NCI-H187 treated with DMSO at 0.1 percent for 48 hours (cell line): ENCODE results near the gene SESN1.
A peak's percentile ranks its signal among the peaks of the same experiment; 100 is the strongest.
"Not testable (repeated sequence)": the region's sequence is repeated elsewhere in the genome, so short reads cannot be mapped to it uniquely, and the experiment has no call there.

Experiments used
- DNase-seq: peaks from one replicate; lab custom pipeline; 2025; lab: John Stamatoyannopoulos, UW

Gene SESN1

DNA sequence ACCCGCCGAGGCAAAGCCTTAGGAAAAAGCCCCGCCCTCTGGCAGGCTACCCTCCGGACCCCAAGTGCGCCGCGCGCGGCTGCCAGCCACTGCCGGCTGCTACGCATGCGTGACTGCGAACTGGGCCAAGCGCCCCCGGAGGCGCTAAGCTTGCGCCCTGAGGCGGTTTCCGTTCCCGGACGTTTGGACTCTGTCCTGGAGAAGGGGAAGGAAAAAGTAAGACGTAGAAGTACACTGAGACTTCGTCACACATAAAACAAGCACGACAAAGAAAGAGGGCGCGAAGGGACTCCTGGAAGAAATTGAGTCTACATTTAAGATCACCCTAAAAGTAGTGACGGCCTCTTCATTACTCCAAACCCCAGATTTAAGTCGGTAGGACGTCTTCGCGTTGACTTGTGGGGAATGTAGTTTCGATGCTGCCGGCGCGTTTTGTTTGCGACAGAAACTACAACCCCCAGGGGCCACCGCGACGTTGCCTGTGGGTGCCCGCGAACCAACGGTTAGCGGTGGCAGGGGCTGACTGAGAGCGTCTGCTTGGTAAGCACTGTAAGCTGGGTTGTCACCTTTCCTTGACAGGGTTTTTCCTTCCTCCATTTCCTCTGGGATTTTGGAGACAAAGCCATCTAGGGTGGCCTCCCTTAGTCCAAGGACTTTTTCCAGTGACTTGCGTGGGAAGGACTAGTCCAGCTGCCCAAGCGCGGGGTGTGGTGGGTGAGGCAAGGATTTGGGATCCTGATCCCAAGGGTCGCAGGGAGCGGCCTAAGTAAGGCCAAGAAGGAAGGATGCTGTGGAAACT is 589 bp upstream of the SESN1 start, which contains the start of gene CEP57L1:
TSS of gene CEP57L1 (plus strand) at position 472 of the 799 bp plus-strand sequence. CDS start 49,715 bp downstream, outside the sequence.
- peak; percentile 85 for DNase-seq

DNA sequence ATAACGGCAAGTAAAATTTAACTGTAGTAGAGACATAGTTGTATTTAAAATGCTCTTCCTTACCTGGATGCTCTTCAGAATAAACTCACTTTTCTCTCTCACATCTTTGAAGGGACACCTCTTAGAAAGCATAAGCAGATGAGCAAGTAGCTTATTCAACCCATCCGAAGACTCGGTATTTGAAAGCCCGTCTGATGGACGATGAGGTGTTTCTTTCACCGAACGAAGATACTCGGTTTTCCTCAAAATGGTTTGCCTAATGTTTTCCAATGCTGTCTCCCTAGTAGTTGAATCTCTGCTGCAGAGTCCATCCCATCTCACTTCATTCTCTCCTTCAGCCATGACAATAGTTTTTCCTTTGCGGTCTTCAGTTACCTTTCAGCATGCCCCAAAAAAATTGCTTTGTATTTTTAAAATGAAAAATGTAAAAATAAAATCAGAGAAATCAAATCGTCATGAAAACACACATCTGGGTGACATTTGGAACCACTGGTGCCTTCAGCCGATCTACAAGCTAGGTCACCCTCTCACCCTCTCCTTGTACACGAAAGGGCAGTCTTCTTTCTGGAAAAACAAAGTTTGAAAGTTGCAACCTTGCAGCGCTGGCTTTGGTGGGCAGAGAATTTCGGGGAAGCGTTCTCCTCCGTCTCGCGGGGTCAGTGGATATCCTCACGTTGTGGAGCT is 772 bp downstream of the SESN1 start:
- no peak for DNase-seq

DNA sequence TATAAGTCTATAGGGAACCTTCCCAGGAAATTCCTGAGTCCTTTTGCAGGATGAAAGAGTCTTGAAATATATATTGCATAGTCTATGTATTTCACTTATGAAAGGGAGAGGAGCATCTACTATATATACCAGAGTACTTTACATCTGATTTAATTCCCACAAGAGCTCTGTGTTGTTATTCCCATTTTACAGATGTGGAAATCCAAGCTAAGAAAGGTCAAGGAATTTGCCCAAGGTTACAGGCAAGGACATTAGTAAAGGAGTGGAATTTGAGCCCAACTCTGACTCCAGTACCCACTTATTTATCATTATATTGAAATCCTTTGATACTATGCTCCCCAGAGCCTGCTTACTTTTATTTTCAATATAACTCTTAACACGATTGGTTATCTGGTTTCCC is 2.6 kb downstream of the SESN1 start:
- DNase-seq = no peak

DNA sequence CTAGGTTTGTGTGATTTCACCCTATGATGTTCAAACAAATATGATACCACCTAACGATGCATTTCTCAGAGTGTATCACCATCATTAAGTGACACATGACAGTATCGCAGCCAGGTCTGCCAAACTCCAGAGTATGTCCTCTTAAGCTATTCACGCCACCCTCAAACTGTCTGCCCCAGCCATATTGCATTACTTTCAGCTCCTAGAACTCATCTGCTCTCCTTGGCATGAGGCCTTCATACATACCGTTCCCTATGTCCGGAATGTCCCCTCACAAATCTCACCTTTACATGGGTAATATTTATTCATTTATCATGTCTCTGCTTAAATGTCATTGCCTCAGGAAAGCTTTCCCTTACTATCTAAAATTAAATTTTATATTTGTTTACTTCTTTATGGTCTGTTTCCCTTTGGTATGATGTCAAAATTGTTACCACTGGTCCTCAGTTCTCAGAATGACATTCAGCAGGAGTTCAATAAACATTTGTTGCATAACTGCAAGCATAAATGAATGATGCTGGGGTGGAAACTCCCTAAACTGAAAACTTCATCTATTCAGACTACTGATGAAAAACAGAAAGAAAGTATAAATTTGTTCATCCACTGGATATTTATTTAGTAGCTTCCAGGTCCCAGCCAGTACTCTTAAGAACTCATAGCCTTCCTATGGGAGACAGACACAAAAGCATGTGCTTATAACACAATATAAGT is 3.2 kb downstream of the SESN1 start:
- DNase-seq = no peak

DNA sequence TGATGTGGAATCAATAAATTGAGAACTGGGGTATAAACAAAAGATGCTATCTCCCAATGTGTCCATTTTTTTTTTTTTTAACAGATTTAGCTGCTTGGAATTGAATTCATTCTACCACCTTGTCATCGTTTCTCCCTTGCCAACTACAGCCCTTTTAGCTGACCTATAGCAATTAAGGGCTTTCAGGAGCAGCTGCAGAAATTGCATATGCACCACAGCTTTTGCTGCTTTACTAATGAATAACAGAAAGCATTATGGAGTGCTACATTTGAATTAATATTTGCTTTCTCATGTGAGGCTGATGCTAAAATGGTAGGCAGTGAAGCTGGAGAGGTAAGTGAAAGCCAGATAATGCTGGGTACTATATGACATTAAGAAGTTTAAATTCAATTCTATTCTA is 5.7 kb downstream of the SESN1 start:
- DNase-seq = no peak

DNA sequence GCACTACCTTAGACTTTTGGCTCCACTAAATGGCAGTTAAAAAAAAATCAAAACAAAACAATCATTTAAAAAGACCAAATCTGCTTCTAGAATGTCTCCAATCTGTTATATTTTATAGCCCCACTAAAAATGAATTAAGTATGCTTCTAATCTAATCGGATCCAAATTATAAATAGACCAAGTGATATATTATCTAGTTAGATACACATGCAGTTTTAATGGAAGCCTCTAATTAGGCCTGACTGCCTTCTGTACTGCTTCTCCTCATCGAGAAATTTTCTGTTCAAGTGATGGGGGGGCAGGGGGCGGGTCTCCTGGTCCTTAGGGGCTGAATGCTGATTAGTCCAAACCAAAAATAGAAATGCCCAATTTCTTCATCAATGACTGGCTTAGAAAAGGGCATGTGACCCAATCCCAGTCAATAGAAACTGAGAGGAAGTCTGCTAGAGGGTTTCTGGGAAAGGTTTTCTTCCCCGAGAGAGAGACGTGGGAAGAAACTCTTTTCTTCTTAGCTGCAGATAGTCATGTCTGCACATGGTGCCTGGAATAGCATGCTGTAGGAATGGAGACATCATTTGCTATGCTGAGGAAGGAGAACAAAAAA is 6.9 kb downstream of the SESN1 start:
- DNase-seq = no peak

DNA sequence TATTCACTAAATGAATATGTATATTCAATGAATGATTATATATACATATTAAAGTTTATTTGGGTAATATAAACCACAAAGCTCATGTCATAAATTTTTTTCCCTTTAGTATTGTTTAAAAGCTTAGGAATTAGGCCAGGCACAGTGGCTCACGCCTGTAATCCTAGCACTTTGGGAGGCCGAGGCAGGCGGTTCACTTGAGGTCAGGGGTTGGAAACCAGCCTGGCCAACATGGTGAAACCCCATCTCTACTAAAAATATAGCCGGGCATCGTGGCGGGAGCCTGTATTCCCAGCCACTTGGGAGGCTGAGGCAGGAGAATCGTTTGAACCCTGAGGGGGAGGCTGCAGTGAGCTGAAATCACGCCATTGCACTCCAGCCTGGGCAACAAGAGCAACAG is 10.5 kb downstream of the SESN1 start:
- not testable (repeated sequence) for DNase-seq

DNA sequence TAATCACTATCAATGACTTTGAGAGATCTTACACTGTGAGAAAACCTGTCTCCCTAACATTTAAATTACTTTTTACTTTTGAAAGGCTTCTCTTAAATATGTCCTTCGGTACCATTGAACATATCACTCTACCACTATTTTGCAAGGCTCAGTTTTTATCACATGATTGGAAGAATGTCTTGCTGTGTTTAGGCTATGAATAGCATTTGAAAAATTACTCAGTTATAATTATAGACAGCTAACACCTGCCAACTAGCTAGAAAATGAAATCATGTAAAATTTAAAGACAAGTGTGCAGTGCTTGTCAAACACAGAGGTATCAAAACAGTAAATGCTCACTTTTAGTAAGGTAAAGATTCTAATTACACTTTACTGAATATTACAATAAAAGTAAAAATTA is 11.0 kb downstream of the SESN1 start:
- DNase-seq = no peak

DNA sequence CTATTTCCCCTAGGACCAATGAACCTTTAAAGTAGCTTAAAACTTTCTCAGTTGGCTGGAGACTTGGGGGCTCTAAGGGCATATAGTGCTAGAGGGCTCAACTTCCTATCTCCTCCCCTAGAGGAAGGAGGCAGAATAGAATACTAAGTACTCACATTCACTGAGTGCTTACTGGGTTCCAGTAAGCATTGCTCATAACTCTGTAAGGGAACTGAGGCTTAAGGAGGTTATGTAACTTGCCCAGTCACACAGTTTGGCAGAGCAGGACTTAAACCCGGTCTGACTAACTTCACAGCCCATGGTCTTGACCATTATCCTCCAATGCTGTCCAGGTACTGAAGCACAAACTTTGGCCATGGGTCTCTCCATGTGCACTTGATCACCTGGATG is 12.5 kb downstream of the SESN1 start:
- no peak for DNase-seq

DNA sequence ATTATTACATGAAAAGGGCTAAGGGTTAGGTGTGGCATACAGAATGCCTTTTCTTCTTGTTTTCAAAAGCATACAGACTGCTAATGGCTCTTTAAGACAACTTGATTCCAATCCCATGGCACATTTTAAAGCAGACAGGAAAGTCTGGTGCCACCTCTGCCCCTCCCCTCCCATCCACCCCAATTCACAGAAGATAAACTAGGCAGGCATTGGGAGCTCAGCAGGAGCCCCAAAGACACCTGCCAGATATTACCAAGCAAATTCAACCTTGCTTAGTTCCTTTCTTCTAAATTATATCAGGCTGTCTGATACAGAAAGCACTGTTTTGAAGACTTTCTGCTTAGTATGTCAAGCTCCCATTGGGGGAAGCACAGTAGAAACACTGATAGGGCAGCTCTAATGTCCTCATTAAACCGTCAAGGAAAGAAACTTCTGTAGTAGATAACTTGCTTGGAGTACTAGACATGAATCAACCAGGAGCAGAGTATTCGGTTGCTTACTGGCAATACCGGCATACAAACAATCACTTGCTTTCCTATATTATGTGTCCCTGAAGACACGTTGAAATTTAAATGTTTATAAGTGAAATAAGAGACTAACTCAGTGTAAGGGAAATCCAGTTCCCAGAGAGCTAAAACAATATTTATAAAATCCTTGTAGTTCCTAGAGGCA is 13.0 kb downstream of the SESN1 start:
- no peak for DNase-seq

DNA sequence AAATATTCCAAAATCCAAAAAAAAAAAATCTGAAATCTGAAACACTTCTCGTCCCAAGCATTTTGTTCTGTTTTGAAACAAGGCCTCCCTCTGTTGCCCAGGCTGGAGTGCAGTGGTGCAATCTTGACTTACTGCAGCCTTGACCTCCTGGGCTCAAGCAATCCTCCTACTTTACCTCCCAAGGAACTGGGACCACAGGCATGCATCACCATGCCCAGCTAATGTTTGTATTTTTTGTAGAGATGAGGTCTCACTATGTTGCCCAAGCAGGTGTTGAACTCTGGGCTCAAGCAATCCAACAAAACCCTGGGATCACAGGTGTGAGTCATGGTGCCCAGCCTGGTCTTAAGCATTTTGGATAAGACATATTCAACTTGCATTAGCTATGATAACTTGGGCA is 13.6 kb downstream of the SESN1 start:
- no peak for DNase-seq

DNA sequence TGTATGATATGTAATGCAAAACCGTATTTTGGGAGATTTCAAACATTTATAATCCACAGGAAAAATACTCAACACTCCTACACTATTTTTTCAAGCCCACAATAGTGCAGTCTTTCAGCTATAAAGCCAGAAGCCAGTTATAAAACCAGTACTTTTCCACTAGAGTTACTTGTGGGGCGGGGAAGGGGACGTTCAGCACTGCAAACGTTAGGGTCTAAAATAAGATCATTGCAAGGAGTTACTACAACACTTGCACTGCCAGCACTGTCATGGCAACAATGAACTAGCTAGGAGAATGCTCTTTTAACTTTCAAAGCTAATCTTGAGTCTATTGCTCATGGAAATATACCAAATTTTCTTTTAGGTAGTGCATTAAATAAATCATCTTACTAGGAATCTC is 14.7 kb downstream of the SESN1 start:
- no peak for DNase-seq

DNA sequence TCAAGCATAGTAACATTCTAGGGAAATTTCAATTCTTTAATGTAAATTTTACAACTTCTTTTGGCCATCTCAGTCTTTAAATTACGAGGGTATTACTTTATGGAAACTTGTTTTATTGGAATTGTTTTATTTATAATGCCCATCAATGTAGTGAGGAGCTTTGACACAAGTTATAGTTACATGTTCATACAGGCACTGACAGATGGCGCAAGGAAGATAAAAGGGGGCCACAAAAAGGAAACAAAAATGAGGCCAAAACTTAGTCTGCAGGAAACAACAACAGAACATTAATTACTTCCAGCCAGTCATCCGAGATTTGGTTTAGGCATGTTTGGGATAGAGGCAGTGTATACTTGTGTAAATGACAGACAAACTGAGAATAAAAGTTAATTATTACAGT is 18.3 kb downstream of the SESN1 start:
- no peak for DNase-seq

DNA sequence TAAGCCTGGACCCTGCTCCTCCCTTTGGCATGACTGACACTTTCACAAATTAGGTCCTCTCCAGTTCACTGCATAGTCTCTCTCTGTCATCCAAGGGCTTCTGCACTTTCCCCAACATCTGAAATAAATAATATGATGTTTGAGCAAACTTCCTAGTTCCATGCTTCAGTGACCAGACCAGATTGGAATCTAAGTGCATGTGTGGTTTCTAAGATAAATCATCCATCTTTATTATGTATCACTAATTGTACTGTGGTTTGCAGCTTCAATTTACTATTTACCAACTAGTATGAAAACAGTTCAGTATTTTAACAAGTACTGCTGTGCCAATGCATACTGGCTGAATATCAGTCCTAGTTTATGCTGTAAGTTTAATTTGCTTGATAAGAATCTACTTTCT is 18.7 kb downstream of the SESN1 start:
- DNase-seq = no peak

DNA sequence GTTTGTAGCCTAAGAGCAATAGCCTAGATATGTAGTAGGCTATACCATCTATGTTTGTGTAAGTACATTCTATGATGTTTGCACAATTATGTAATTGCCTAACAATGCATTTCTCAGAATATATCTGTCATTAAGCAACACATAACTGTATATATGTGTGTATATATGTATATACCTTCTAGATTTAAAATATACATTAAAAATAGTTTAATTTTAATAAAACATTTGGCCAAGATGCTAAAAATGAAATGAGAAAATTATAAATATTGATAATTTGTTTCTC is 20.6 kb downstream of the SESN1 start:
- no peak for DNase-seq

DNA sequence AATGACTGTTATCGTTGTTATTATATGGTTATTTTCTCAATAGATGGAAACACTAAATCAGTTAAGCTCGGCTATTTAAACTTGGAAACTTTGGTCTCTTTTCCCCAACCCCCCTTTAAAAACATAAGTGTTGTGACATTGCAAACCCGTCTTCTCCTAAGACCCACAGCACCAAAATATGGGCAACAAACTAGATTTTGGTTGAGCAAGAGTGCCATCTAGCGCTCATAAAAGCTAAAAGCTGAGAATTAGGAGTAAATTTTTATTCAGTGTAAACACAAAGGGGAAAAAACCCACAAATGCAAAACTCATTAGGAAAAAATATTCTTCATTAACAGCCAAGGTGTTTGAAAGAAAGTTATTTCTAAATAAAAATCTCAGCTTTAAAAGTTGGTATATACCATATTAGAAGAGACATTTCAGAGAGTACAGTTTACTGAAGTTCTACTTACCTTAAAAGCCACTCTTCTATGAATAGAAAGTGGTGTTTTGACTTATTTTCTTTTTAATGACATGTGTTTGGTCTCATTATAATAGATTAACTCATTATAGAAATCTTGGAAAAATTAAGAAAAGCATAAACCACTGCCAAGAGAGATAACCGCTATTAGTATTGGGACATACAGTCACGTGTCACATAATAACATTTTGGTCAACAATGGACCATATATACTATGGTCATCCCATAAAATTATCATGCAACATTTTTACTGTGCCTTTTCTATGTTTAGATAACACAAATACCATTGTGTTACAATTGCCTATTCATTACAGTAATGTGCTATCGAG is 21.1 kb downstream of the SESN1 start:
- DNase-seq = peak; percentile 3

DNA sequence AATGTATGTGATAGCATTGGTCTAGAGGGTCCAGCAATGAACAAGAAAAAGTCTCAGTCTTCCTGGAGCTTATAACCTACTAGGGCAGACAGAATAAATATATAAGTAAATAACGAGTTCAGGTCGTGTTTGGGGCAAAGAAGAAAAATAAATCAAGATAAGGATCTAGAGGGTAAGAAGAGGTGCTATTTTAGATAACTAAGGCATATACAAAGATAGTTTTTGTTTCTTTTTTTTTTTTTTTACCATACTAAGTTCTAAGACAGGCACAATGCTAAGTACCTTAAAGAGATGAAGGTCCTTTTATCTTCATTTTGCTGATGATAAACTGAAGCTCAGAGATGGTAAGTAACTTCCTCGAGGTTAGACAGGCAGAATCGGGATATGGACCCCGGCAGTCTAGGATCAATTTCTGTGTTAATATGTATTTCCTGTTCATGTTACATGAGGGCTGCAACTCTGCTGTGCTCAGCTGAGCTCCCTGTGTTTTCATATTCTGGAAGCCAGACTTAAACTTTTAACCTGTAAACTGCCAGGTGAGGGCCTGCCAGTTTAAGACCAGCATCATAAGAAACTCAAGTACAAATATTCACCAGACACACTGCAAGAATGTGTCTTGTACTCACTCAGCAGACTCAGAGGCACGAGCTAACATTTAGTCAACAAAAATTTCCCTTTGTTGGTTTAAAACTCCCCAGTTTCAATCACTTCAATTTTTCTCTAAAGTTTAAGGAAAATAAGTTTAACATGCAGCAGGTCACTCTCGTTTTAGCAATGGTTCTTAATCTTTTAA is 23.3 kb downstream of the SESN1 start:
- DNase-seq = no peak

DNA sequence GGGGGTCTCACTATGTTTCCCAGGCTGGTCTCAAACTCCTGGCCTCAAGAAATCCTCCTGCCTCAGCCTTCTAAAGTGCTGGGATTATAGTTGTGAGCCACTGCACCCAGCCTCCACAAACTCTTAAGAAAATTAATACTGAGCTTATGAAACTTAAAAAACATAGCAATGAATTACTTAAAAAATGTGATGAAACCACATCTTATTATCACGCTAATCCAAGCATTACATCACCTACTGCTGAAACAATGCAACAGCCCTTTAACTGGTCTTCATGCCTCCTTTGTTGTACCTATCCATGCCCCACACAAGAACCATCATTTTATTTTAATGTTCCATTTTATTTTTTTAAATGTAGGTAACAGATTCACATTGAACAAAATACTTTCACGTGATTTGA is 24.9 kb downstream of the SESN1 start:
- no peak for DNase-seq

DNA sequence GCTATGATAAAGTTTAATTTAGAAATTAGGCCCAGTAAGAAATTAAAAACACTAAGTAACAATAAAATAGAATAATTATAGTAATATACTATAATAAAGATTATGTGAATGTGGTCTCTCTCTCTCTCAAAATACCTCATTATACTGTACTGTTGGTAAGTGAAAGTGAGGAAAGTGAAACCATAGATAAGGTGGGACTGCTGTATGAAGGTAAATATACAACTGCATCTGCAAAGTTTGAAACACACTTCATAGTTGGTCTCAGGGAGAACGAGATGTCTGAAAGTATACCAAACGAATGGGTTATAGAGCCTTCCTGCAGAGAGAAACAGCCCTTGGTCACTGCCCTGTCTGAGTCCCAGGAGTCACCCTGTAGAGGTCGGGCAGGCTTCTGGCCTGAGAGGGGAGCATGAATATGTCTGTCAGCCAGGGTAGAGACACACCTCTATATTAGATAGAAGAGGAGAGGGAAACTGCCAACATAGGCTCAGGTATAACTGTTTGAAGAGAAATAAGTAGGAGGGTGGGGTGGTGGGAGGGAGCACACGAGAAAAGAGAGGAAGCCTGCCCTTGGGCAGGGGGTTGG is 31.8 kb downstream of the SESN1 start:
- DNase-seq = no peak

DNA sequence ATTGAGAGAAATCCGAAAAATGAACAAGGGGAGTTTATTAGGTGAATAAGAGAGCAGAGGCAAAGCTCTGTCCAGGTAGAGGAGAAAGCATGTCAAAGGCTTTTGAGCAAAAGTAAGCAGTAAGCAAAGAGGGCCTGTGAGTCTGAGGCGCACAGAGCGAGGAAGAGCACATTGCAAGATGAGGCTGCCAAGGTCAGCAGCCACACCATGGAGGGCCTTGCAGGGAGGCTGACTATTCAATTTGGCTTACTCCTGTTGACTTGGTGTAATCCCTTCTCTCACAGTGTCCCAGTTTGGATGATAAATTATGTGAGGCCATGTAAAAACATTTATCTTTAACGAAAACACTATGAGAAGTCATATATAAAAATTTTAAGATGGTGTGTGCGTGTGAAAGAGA is 32.4 kb downstream of the SESN1 start:
- DNase-seq = no peak
